Activated CD8-positive, alpha-beta memory T cell treated with anti-CD3 and anti-CD28 coated beads for 48 hours (primary cell): ENCODE data around the gene FBXW12.

ENCODE experiments used
- DNase-seq, 3 experiments: peaks; one replicate each; pipeline ENCODE4 v3.0.0-alpha.2; 2020; ENCODE audit warnings: low read depth in 2 of 3, low spot score in 2 of 3

The FBXW12 gene

DNA sequence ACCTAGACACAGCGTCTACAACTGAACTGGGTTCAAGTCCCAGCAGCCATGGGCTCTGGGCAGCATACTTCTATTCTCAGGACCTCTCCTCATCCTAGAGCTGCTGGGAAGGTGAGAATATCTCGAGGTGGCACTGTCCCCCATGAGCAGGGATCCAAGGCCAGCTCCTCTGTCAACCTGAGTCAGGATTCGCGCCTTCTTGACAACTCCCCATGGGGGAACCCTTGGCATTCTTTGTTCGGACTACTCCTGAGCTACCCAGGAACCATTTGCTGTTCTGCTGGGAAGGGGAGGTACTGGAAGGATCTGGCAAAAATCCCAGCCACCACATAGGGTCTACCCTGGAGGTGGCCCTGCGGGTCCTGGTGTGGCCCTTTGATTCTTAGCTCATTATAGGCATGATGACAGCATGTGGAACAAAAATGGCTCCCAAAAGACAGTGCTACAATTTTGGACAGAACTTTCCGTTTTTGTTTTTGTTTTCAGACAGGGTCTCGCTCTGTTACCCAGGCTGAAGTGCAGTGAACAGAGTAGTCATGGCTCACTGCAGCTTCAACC lies 35.6 kb downstream of the FBXW12 start:
- no peak for DNase-seq

DNA sequence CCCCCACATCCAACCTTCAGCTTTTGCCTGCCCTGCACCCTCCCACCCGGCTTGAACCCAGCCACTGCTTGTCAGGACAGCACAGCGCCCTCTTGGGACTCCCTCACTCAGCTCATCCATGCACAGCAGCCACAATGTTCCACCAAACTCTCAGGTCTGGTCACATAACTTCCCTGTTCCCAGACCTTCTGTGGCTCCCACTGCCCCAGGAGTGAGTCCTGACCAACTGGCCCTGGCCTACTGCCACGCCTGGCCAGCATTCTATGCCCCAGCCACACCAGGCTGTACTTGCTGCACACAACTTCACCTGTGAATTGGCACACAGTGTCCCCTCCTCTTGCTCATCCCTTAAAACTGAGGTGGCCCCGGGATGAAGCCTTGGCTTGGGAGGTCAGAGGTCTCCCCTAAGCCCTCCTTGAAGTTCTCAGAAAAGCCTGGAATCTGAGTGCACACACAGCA lies 36.8 kb downstream of the FBXW12 start:
- DNase-seq: no peak

DNA sequence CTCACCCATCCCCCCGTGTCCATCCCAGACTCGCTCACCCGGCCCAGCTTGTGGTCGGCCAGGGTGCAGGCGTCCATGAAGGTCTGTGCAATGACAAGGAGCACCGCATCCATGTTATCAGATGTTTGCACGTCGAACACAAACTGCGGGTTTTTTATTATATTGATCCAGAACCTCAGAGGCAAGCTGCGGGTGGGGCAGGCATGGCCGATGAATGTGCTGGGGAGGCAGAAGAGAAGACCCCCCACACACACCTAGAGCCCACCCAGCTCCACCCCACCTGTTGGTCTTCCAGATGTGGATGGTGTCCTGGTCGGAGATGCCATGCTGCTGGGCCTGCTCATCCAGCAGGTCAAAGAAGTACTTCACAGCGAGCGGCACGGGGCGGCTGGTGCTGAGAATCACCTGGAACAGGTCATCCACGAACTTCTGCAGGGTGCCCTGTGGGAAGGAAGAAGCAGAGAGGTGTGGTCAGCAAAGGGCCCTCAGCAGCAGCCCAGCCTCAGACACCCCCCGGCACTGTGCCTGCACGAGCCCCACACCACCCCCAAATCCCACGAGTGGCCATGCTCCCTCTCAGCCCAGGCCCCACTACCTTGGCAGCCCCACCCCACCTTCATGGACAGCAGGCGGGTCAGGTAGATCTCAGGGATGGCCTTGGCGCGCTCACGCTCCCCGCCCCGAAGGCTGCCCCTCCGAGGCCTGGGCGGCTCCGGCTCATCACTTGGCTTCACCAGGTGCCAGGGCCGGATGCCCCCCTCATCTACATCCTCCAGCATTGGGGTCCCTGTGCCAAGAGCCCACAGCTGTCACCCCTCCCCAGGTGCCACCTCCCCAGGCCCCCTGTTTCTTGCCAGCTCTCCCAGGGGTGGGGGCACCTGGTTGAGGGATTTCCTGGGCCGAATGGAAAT lies 37.5 kb downstream of the FBXW12 start:
- DNase-seq: no peak

DNA sequence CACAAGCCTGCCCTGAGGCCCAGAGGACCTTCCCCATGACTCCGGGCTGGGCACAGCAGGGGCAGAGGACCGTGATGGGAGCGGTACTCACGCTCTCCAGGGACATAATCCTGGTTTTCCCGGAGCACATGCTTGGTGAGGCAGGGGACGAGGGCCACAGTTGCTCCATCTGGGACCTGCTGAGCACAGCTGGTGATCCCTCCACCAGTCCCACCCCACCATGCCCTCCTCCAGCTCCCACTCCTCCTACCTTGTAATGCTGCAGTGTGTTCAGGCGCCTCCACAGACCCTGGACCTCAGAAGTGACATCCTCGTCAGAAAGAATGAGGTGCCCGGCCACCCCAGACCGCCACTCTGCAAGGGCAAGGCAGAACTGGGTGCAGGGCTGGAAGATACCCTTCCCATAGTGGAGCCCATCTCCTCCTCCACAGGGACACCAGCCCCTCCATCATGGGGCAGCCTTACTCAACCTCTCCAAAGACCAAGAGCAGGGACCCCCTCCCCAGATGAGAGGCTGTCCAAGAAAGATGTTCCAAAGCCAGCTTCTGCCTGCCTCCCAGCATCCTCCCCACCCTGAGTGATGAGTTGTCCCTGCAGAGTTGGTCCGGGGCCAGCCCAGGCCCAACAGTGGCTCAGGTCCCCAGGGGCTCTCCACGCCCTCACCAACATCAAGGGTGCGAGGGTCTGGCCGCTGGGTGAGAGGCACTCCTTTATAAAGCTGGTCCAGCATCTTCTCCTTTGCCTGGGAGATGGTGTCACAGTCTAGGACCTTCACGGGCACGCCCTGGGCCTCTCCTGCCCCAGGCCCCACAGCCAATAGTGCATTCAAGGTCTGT lies 38.4 kb downstream of the FBXW12 start:
- DNase-seq: no peak

DNA sequence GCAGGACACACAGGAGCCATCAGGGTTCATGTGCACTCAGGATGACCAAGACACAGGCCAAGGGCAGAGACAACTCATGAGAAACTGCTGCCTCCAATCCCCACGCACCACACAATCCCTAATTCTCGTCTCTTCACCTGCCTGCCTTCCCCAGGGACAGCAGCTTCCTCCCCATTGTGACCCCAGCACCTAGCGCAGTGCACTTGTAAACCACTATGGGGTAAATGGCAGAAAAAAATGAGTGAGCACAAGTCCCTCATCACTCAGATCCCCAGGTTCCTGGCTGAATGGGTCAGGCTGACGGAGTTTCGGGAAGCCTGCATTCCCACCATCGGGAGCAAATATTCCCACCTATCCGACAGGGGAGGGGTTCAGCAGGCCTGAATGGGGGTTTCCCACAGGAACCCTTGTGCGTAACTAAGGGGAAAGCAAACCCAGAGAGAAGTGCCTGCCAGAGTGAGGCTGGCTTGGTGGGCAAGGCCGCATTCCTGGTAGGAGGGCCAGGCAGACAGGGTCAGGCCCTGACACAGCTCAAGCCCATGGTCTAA lies 39.1 kb downstream of the FBXW12 start:
- no peak for DNase-seq

DNA sequence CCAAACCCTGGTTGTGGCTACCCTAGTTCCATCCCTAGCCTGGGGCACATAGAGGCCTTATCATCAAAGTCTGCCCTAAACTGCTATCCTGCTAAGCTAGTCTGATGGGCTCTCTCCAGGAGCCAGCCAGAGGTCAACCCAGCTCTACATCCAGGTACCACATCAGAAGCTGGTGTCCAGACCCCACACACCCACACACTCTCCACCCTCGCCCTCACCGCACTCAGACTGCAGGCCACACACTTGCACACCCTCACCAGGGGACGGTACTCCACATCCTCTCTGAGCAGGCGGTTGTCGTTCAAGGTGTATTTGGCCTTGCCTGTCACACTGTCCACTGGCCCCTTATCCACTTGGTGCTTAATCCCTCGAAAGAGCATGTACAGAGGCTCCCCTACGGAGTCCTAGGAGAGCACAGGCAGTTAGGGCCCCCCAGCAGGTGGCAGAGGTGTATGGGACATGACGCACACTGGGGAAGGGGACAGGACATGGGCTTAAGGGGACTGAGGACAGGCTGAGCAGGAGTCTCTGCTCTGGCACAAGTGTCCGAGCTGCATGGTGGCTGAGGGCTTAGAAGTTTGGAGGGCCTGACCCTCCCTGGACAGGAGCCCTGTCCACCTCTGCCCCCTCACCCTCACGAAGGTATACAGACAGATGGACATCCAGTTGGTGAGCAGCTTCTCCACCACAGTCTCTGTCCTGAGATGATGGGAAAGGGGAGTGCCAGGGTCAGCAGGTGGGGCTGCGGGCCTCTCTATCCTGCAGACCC lies 39.8 kb downstream of the FBXW12 start:
- no peak for DNase-seq

DNA sequence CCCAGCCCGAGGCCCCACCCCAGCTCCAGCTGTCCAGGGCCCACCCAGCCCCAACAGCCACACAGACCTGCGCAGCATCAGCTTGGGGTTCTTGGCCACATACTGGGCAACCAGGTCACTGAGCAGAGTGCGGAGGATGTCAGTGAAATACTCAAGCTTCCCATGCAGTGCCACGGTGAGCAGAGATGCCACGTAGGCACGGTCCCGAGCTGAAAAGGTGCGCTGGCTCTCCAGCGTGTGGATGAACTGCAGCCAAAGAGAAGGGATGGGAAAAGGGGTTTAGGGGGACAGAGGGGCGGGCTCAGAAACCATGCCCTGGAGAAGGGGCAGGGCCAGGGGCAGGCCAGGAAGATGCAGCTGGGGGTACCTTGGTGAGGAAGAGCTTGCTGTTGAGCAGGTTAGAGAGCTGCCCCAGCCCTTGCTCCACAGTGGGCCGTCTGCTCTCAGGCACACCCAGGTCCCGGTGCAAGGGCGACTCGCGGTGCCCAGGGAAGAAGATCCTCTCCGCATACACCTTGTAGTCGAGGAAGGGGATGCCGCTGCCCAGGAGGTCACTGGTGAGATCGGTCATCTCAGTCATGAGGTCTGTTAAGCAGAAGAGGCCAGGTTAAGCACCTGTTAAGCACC lies 40.5 kb downstream of the FBXW12 start:
- DNase-seq: no peak

DNA sequence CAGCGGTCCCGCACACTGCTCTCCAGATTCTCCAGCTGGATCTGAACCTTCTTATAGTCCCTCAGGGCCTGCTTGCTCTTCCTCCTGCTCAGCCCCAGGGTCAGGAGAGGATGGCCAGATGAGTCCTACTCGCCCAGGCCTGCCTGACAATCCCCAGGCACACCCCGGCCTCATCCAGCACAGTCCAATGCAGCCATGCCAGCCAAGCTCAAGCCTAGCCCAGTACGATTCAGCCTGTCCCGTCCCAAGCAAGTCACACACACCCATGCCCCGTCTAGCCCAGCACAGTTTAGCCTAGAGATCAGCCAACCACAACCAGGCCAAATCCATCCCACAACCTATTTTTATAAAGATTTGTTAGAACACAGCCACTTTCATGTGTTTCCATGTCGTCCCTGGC lies 41.1 kb downstream of the FBXW12 start:
- no peak for DNase-seq

DNA sequence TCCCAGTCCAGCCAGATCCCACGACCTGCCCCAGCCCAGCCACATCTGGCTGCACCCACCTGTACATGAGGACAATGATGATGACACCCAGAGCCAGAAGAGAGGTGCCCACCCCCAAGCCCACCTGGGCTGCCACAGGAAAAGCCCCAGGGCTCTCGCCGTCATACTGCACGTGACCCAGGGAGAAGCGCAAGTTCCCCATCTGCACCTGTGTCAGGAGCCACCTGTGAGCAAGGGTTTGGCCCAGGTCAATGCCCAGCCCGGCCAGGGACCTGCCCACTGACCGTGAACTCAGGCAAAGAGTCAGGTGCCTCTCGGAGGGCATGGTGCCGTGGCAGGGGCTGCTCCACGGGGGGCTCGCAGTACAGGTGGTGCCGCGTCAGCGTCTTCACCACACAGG lies 41.6 kb downstream of the FBXW12 start:
- no peak for DNase-seq

DNA sequence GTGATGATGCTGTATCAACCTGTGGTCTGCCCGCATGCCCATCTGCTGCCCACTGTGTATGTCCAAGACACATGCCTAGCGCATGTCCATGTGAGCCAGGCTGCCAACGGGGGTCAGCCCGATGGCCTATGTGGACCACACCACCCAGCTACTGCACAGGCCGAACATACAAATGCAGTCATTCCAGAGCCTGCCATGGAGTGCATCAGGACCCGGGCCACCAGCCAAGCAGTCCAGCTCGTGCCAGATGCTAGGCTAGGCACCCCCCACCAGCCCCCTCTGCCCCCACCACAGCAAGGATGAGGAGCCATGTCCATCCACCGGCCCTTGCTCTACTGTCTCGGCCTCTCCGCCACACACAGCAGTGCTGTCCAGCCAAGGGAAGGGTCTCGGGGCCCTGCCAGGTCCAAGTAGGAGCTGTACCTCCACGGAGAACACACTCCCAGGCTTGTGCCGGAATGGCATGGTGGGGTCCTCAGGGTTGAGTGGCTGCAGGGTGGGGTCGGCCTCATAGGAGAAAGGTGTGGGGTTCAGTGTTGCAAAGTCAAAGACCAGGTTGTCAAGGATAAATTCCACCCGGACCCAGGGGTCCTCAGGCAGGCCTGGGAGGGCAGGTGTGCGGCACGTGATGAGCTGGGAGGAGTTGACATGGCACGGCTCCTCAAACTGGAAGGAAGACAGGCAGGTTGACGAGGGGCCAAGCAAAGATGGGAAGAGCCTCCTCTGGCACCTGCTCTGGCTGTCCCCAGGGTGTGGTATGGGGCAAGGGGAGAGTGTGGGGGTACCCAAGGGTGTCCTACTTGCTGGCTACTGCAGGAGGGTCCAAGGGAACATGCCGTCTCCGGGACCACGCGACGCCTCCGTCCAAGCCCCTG lies 42.6 kb downstream of the FBXW12 start:
- no peak for DNase-seq

DNA sequence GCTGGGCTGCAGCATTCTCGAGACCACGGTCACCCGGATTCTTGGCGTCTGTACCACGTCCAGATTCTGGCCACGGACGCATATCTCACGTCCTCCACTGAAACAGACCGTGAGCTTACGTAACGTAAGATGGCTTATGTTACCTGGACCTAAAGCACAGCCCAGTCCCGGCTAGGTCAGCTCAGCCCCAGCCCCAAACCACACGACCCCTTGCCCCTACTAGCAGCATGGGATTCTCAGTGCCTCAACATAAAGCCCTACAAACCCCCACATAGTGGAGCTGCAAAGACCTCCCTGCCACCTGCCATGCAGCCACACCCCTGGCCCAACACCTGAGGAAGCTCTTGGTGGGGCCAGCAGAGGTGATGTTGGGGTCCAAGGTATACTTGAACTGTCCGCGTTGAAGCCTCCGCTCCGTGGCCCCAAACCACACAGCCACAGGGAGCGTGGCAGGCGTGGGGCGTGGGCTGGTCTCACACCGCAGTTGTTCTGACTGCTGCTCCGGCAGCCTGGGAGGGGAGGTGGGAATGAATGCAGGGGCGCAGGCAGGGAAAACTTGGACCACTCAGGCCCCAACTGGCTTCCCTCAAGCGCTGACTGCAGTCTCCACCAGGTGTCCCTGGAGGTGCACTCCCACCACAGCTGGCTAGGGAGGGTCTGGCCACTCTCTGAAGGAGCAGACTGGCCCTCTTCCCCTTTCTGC lies 43.4 kb downstream of the FBXW12 start:
- DNase-seq: no peak

DNA sequence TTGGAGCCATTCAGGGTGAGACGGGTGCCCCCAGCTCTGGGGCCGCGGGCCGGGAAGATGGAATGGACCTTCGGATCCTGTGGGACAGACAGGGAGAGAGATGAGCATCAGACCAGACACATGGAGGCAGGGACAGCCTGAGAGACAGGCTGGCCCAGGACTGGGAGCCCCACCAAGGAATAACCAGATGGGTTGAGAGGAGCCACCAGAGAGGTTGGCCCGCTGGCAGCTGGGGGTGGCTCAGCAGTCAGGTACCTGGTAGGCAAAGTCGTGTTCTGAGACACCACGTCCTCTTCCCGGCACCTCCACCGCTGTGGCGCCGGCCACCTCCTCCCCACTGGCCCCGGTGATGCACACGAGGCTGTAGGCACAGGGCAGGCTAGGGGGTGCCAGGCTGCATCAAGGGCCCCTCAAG lies 44.1 kb downstream of the FBXW12 start:
- no peak for DNase-seq

DNA sequence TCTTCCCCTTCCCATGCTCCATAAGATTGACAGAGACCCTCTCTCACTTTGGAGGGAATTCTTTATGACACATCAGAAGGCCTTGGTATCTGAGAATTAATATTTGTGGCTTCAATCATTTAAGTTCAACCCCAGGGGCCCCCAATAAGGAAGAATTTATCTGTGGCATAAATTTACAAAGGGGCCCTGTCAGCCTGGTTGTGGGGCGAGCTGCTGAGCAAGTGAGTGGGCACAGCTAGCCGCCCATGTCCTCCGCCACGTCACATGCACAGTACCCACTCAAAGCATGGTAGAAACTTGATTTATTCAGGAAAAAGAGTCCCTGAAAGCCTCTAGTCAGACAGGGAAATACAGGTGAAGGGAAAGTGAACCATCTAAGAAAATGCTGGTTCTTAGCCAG lies 44.5 kb downstream of the FBXW12 start:
- DNase-seq: no peak

DNA sequence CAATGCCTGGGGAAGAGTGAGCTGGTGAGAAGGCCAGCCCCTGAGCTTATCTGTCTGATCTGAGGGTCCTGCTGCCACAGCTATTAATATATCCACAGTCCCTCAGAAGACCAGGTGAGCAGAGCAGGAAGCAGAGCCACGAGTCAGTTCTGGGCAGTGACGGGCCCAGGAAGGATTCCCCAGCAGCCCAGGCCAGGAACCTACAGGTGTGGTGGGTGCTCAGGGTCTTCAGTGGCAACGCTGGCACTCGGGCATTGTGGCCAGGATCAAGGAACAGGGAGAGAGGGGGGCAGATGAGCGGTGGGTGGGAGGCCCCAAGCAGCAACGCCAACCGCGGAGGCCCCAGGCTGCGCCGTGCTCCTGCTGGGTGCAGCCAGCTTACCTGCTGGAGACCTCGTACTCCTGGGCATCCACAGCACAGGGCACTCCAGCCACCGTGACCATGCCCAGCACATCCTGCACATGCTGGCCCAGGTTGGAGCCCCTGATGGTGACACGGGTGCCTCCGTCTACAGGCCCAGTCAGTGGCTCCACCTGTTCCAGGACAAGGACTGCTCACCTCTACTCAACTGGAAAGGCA lies 45.6 kb downstream of the FBXW12 start:
- DNase-seq: no peak

DNA sequence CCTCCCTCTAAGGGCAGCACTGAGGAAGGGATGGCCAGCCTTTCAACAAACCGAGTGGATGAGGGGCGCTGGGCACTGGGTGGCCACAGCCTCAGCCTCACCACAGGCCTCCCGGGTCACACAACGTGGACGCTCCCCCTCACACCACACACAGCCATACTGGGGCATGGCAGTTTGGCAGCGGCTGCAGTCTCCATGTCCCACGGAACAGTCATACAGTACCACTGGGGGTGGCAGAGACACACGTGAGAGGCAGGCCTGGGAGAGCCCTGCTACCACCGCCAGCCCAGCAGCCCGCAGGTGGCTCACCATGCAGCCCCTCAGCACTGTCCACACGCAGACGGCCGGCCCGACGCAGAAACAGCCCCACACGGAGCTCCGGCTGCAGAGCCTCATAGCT lies 46.1 kb downstream of the FBXW12 start:
- DNase-seq: no peak

DNA sequence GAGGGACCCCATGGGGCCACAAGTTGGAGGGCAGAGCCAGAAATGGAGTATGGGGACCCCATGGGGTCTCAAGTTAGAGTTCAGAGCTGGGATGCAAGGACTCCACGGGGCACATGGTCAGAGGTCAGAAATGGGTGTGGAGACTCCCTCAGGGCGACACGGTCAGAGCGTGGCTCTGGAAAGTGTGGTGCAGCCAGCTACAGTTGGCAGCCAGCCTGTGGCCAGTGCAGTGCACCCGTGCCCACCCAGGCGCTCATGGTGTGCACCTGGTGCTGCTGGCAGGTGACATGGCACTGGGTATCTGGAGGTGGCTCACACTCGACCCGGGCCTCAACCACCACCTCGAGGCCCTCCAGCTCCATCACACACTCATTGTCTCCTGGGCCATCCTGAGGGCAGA lies 46.6 kb downstream of the FBXW12 start:
- no peak for DNase-seq

DNA sequence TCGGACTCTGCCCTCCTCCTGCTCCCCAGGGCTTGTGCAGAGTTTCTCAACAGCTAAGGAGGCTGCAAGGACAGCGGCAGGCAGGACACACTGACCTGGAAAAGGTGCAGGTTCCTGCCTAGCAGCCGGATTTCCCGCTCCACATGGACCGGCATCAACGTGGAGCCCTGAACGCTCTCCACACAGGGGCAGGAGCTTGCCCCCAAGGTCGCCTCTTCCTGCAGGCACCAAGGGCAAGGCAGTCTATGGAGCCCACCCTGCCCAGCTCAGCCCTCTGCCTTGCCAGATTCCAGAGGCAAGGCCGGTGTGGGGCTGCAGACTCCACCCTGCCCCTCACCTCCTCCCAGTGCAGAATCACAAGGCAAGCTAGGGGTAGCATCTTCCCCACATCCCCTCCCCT lies 47.1 kb downstream of the FBXW12 start:
- DNase-seq: no peak

DNA sequence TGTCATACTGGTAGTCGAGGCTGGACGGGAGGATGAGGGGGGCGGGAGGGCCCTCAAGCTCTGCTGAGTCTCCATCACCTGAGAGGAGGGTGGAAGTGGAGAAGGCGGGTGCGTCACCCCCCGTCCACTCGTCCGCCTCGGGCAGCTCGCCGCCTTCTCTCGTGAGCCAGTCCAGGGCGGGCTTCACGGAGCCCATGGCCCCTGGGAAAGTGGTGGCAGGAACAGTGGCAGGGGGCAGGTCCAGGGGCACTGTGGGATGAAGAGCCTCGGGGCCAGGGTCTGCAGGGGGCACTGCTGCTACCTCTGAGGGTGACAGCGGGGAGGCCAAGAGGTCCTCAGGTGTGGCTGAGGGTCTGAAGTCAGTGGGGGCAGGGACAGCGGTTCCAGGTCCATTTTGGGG lies 47.6 kb downstream of the FBXW12 start:
- DNase-seq: no peak
